Measurements from ENCODE around the gene HSPA12B. TPM values are rescaled to one million over a fixed set of nuclear protein-coding genes. Genes with fewer than 3 reads are reported as not detected.

The HSPA12B gene
- total and polyA plus RNA-seq, 3 experiments from 2014 or later, result not detected

DNA sequence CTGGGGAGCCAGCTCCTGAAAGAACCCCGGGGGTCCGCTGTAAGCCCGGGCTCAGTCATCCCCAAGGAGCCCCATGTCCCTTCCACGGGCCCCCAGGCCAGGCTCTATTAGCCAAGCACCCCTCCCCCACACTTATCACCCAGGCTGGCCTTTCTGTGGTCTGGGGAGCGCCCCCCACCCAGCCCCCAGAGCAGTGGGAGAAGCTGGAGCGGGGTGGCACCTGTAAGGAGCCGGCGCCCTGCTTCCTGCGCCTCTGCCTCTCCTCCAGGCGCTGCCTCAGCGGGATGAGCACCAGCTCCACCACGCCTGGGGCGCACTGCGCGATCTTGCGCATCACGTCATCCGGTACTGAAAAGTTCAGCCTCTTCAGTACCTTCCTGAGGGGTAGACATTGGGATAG is 46.5 kb downstream of the HSPA12B start:
- H3K36me3 Mint-ChIP-seq, result no peaks in the 10 kb centered on the region
- Histone ChIP-seq H3K36me3 (ENCODE audit: insufficient read depth, low read length) (no peaks in the 10 kb centered on the region), H3K27ac (ENCODE audit: low read depth, low read length) (no peak overlapping the region), H3K27me3 (ENCODE audit: insufficient read depth, low read length, poor library complexity, severe bottlenecking) (no peaks in the 10 kb centered on the region), H3K4me1 (ENCODE audit: insufficient read depth, low read length) (peaks cover 16% of the 10 kb centered on the region), H3K4me3 (ENCODE audit: low read length) (no peak overlapping the region), H3K9me3 (ENCODE audit: low read length) (no peaks in the 10 kb centered on the region)
- H3K27ac Mint-ChIP-seq, result no peak overlapping the region
- H3K9me3 Mint-ChIP-seq, result no peaks in the 10 kb centered on the region
- POLR2A ChIA-PET, result interaction anchor here (0.5 to 1.2 kb wide), 4 partner anchors 35 to 82 kb away, joined by 3 to 7 read pairs (median 3); partner anchors contain the start of gene AP5S1
- DNase-seq, result no peak
- peak overlapping the region in 6 of 7 donors; percentile 33 to 84 (median 74) for H3K4me3 Mint-ChIP-seq
- H3K4me1 Mint-ChIP-seq, result peaks cover 31 to 46% (median 31%) of the 10 kb centered on the region in 3 donors
- H3K27me3 Mint-ChIP-seq, result peaks cover 0 to 1% of the 10 kb centered on the region in 2 donors
- CTCF ChIA-PET, result interaction anchor here (0.6 to 16.8 kb wide), 9 partner anchors 8 to 77 kb away, joined by 3 to 262 read pairs (median 4); partner anchors contain the start of genes ADISSP, AP5S1 and CENPB

DNA sequence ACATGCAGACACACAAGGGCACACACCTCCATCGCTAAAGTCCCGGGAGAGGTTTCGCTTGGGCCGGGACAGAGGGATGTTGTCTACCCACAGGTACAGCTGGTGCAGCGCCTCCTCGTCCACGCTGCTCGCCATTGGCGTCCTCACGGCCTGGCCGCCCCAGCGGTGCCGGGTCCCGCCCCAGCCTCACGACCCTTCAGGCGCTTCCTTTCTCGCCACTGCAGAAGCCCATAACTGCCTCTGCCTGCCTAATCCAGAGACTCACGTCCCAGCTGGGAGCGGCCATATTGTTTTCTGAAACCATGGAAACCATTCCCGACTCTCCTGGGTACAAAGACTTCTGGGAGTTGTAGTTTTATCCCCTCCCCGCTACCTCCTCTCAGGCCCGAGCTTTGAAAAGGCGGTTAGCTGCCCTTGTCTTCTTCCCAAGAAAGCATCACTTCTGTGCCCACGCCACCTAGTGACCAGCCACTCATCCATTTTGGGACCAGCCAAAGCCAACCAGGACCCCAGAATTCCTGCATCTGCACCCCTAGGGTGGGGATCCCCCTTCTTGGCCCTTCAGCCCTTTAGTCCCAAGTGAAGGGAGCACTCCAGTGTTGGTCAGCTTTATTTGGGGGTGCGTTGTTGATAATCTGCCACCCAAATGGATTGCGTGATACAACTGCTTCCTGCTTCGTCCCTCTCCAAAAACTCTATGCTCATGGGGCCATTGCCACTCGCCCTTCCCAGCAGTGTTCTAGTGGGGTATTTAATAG is 48.8 kb downstream of the HSPA12B start, which contains the start of gene SPEF1:
TSS of gene SPEF1 (minus strand) at position 296 of the 758 bp plus-strand sequence. CDS start at position 135, 161 bp downstream.
- H3K27ac ChIP-seq (ENCODE audit: low read depth, low read length), result no peak within 1 kb of the TSS
- no peaks in the 10 kb centered on the region for H3K36me3 ChIP-seq (ENCODE audit: insufficient read depth, low read length)
- peak within 1 kb of the TSS; percentile 61 for H3K4me3 ChIP-seq (ENCODE audit: low read length)
- peak in 2 of 5 donors; percentile 45 to 69 for DNase-seq
- Mint-ChIP-seq H3K27me3 (no peaks in the 10 kb centered on the region), H3K4me1 (peaks cover 37 to 59% (median 38%) of the 10 kb centered on the region in 3 donors), H3K36me3 (peaks cover 0 to 5% (median 3%) of the 10 kb centered on the region in 3 donors), H3K27ac (peak within 1 kb of the TSS; percentile 11 to 91 (median 78)), H3K4me3 (peak within 1 kb of the TSS; percentile 15 to 89 (median 69)), H3K9me3 (no peaks in the 10 kb centered on the region)
- CTCF ChIA-PET, result interaction anchor here (0.8 to 16.8 kb wide), 5 partner anchors 8 to 74 kb away, joined by 3 to 262 read pairs (median 4); partner anchors contain the start of genes ADISSP, AP5S1 and CDC25B
- H3K27me3 ChIP-seq (ENCODE audit: insufficient read depth, low read length, poor library complexity, severe bottlenecking), result no peaks in the 10 kb centered on the region
- no peaks in the 10 kb centered on the region for H3K9me3 ChIP-seq (ENCODE audit: low read length)
- peaks cover 23% of the 10 kb centered on the region for H3K4me1 ChIP-seq (ENCODE audit: insufficient read depth, low read length)
- POLR2A ChIA-PET, result interaction anchor here (0.6 to 1.8 kb wide), 3 partner anchors 14 to 99 kb away, joined by 3 to 9 read pairs (median 6); partner anchors contain the start of genes ADISSP and AP5S1

DNA sequence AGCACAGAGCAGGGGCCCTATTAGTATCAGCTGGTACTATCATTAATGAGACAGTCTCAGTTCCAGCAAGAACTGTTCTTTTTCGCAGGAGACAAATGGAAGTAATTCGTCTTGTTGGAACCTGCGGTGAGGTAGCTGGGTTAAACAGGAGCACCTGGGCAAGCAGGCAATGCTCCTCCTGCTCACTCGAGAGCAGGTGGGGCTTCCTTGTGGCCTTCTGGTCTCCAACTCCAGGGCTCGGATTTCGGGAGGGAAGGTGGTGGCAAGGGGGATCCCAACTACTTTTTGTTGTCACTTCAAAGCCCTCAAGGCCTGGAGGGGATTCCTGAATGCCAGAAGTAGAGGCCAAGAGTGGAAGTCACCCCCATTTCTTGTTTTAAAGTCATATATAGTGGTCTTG is 50.1 kb downstream of the HSPA12B start:
- no peaks in the 10 kb centered on the region for H3K36me3 ChIP-seq (ENCODE audit: insufficient read depth, low read length)
- Mint-ChIP-seq H3K4me1 (peaks cover 35 to 56% (median 37%) of the 10 kb centered on the region in 3 donors), H3K27me3 (no peaks in the 10 kb centered on the region), H3K27ac (peak overlapping the region in 6 of 8 donors; percentile 20 to 81 (median 68)), H3K4me3 (peak overlapping the region in 4 of 7 donors; percentile 8 to 79 (median 37)), H3K36me3 (peaks cover 0 to 5% (median 3%) of the 10 kb centered on the region in 3 donors), H3K9me3 (no peaks in the 10 kb centered on the region)
- no peak for DNase-seq
- peaks cover 23% of the 10 kb centered on the region for H3K4me1 ChIP-seq (ENCODE audit: insufficient read depth, low read length)
- H3K27me3 ChIP-seq (ENCODE audit: insufficient read depth, low read length, poor library complexity, severe bottlenecking), result no peaks in the 10 kb centered on the region
- no peak overlapping the region for H3K4me3 ChIP-seq (ENCODE audit: low read length)
- H3K9me3 ChIP-seq (ENCODE audit: low read length), result no peaks in the 10 kb centered on the region
- POLR2A ChIA-PET, result interaction anchor here (1.4 kb wide), 1 partner anchor 34 kb away, joined by 3 read pairs; no protein-coding TSS in a partner anchor
- no peak overlapping the region for H3K27ac ChIP-seq (ENCODE audit: low read depth, low read length)
- CTCF ChIA-PET, result interaction anchor here (16.8 kb wide), 1 partner anchor 36 kb away, joined by 262 read pairs; the partner anchor contains the start of gene AP5S1

DNA sequence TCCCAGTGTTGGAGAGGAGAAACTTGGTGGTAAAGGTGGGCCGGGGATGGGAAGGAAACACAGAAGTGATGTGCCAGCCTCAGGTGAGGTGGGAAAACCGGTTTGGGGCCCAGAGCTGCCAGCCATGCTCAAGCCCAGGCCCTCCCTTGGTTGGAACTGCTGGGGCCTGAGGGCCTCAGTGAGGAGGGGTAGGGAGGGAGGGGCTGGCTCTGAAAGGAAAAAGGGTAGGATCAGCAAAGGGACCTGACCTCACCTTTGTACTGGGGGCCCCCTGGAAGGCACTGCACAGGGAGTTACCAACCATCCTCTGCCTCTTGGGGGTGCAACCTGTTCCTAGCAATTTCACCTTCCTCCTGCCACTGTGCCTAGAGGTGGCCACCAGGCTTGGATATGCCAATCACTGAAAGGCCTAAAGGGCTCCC is 50.6 kb downstream of the HSPA12B start:
- no peaks in the 10 kb centered on the region for H3K27me3 Mint-ChIP-seq
- peak overlapping the region in 6 of 8 donors; percentile 29 to 87 (median 73) for H3K27ac Mint-ChIP-seq
- peaks cover 27% of the 10 kb centered on the region for H3K4me1 ChIP-seq (ENCODE audit: insufficient read depth, low read length)

DNA sequence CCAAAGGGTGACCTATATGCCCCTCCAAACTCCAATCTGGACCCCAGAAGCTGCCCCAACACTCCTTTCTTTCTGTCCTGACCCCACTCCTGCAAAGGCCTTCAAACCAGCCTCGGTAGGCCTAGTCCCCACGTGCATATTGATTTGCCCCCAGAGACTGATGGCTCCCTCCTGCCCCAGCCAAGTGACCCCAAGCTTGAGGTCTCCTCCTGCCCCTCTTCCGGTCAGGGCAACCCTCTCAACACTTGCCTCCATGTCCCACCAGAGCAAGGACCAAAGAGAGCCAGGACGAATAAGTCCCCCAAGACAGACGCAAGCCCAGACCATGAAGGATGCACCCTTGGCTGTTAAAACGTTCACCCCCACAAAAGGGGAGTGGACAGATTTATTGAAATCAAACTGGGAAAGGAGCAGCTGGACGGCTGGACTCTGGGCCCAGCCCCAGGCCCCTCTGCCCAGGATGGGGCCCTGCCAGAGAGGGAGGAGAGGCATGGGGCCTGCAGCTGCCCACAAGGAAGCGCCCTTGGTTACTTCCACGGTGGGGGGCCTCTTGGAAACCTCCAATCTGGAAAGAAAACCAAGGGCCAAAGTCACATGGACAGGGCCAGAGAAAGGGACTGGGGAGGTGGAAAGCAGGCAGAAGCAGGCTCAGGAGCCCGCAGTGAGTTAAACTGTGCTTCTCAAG is 51.2 kb downstream of the HSPA12B start:
- Mint-ChIP-seq H3K27ac (peak overlapping the region in 6 of 8 donors; percentile 20 to 87 (median 73)), H3K27me3 (no peaks in the 10 kb centered on the region), H3K9me3 (no peaks in the 10 kb centered on the region), H3K4me1 (peaks cover 39 to 55% (median 40%) of the 10 kb centered on the region in 3 donors), H3K4me3 (peak overlapping the region in 6 of 7 donors; percentile 6 to 79 (median 24)), H3K36me3 (peaks cover 0 to 5% (median 3%) of the 10 kb centered on the region in 3 donors)
- ChIA-PET POLR2A (interaction anchor here (1.2 to 1.4 kb wide), 2 partner anchors 21 to 33 kb away, joined by 3 read pairs; no protein-coding TSS in a partner anchor), CTCF (interaction anchor here (1.8 to 16.8 kb wide), 2 partner anchors 35 to 72 kb away, joined by 6 to 262 read pairs; partner anchors contain the start of gene AP5S1)
- peaks cover 32% of the 10 kb centered on the region for H3K4me1 ChIP-seq (ENCODE audit: insufficient read depth, low read length)
- H3K9me3 ChIP-seq (ENCODE audit: low read length), result no peaks in the 10 kb centered on the region
- H3K27ac ChIP-seq (ENCODE audit: low read depth, low read length), result no peak overlapping the region
- H3K27me3 ChIP-seq (ENCODE audit: insufficient read depth, low read length, poor library complexity, severe bottlenecking), result no peaks in the 10 kb centered on the region
- peak in 1 of 5 donors; percentile 39 for DNase-seq
- H3K36me3 ChIP-seq (ENCODE audit: insufficient read depth, low read length), result no peaks in the 10 kb centered on the region
- no peak overlapping the region for H3K4me3 ChIP-seq (ENCODE audit: low read length)

More for the DNA sequence above, 50.6 kb downstream of the HSPA12B start:
- Mint-ChIP-seq H3K4me3 (peak overlapping the region in 4 of 7 donors; percentile 8 to 59 (median 21)), H3K9me3 (no peaks in the 10 kb centered on the region), H3K36me3 (peaks cover 0 to 5% (median 3%) of the 10 kb centered on the region in 3 donors), H3K4me1 (peaks cover 37 to 56% (median 38%) of the 10 kb centered on the region in 3 donors)
- Histone ChIP-seq H3K36me3 (ENCODE audit: insufficient read depth, low read length) (no peaks in the 10 kb centered on the region), H3K4me3 (ENCODE audit: low read length) (no peak overlapping the region), H3K27ac (ENCODE audit: low read depth, low read length) (no peak overlapping the region), H3K9me3 (ENCODE audit: low read length) (no peaks in the 10 kb centered on the region), H3K27me3 (ENCODE audit: insufficient read depth, low read length, poor library complexity, severe bottlenecking) (no peaks in the 10 kb centered on the region)
- ChIA-PET POLR2A (interaction anchor here (1.4 kb wide), 1 partner anchor 33 kb away, joined by 3 read pairs; no protein-coding TSS in a partner anchor), CTCF (interaction anchor here (16.8 kb wide), 1 partner anchor 35 kb away, joined by 262 read pairs; the partner anchor contains the start of gene AP5S1)
- peak in 1 of 5 donors; percentile 47 for DNase-seq

DNA sequence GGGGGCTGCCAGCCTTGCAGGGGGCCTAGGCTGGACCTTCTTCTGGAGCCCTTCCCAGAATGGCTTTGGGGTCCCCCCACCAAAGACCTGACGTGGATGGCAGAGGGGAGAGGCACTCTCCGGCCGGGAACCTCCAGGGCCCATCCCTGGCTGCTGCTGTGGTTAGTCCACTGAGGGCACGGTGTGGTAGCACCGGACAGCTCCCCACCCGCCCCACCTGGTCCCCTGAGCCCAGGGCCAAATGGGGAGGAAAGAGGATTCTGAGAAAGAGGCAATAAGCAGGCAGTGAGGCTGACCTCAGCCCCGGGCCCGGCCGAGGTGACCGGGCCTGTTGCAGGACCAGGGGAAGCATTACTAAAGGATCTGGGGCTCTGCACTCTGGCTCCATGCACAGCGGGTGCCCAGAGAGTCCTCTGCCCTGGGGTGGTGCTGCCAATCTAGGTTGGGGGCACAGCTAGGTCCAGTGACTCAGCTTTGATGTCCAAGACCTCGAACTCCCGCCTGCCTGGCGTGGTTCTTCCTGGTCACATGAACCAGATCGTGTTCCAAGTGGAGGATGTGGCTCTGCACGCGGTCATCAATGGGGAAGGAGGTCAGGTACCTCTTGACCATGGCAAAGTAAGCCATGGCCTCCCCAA is 51.9 kb downstream of the HSPA12B start:
- H3K4me3 ChIP-seq (ENCODE audit: low read length), result no peak overlapping the region
- no peaks in the 10 kb centered on the region for H3K9me3 Mint-ChIP-seq
- ChIA-PET POLR2A (interaction anchor here (0.7 to 1.2 kb wide), 2 partner anchors 21 to 52 kb away, joined by 3 to 4 read pairs; no protein-coding TSS in a partner anchor), CTCF (interaction anchor here (1.0 to 16.8 kb wide), 4 partner anchors 11 to 71 kb away, joined by 3 to 262 read pairs (median 8); partner anchors contain the start of genes AP5S1 and CDC25B)
- no peaks in the 10 kb centered on the region for H3K9me3 ChIP-seq (ENCODE audit: low read length)
- H3K36me3 ChIP-seq (ENCODE audit: insufficient read depth, low read length), result no peaks in the 10 kb centered on the region
- peaks cover 0 to 5% (median 3%) of the 10 kb centered on the region in 3 donors for H3K36me3 Mint-ChIP-seq
- H3K4me1 Mint-ChIP-seq, result peaks cover 43 to 57% (median 45%) of the 10 kb centered on the region in 3 donors
- H3K27ac Mint-ChIP-seq, result peak overlapping the region in 6 of 8 donors; percentile 39 to 88 (median 84)
- H3K4me3 Mint-ChIP-seq, result peak overlapping the region; percentile 34 to 73 (median 53)
- peaks cover 32% of the 10 kb centered on the region for H3K4me1 ChIP-seq (ENCODE audit: insufficient read depth, low read length)
- H3K27ac ChIP-seq (ENCODE audit: low read depth, low read length), result no peak overlapping the region
- no peak for DNase-seq
- no peaks in the 10 kb centered on the region for H3K27me3 ChIP-seq (ENCODE audit: insufficient read depth, low read length, poor library complexity, severe bottlenecking)
- no peaks in the 10 kb centered on the region for H3K27me3 Mint-ChIP-seq

DNA sequence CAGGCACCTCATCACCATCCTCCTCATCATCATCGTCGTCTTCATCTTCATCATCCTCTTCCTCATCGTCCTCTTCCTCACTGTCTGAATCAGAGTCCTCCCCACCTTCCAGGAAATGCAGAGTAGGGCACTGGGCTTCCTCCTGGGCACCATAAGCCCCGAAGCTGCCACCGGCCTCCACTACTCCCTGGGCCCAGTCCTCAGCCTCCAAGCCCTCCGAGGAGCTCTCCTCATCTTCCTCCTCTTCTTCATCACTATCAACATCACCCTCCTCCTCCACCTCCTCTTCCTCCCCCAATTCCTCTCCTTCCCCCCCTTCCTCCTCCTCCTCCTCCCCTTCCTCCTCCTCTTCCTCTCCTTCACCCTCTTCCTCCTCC is 52.4 kb downstream of the HSPA12B start:
- ChIA-PET POLR2A (interaction anchor here (0.7 to 3.4 kb wide), 3 partner anchors 20 to 52 kb away, joined by 3 to 37 read pairs (median 4); partner anchors contain the start of gene AP5S1), CTCF (interaction anchor here (1.0 to 16.8 kb wide), 4 partner anchors 11 to 70 kb away, joined by 3 to 262 read pairs (median 8); partner anchors contain the start of genes AP5S1 and CDC25B)
- Histone ChIP-seq H3K36me3 (ENCODE audit: insufficient read depth, low read length) (no peaks in the 10 kb centered on the region), H3K27ac (ENCODE audit: low read depth, low read length) (no peak overlapping the region), H3K4me3 (ENCODE audit: low read length) (no peak overlapping the region), H3K27me3 (ENCODE audit: insufficient read depth, low read length, poor library complexity, severe bottlenecking) (no peaks in the 10 kb centered on the region), H3K9me3 (ENCODE audit: low read length) (no peaks in the 10 kb centered on the region), H3K4me1 (ENCODE audit: insufficient read depth, low read length) (peaks cover 32% of the 10 kb centered on the region)
- Mint-ChIP-seq H3K36me3 (peaks cover 0 to 5% (median 3%) of the 10 kb centered on the region in 3 donors), H3K4me1 (peaks cover 43 to 54% (median 45%) of the 10 kb centered on the region in 3 donors), H3K9me3 (no peaks in the 10 kb centered on the region), H3K27me3 (no peaks in the 10 kb centered on the region), H3K4me3 (peak overlapping the region; percentile 34 to 86 (median 65)), H3K27ac (peak overlapping the region in 7 of 8 donors; percentile 39 to 88 (median 72))
- no peak for DNase-seq
